HG02973 (cell line): ENCODE results near the gene TLR8.
"Not testable (repeated sequence)": the region's sequence is repeated elsewhere in the genome, so short reads cannot be mapped to it uniquely, and the experiment has no call there.

ENCODE experiments used
- ATAC-seq: cut with Tn5 transposase; IDR thresholded peaks from one replicate; pipeline ENCODE4 v1.9.1; 2021; ENCODE audit warnings: moderate library complexity; ENCODE audit not compliant: unreplicated experiment

The TLR8 gene

GRCh38 chrX:12962041-12962504 lies 55.7 kb downstream of the TLR8 start:
- ATAC-seq, result no peak

DNA sequence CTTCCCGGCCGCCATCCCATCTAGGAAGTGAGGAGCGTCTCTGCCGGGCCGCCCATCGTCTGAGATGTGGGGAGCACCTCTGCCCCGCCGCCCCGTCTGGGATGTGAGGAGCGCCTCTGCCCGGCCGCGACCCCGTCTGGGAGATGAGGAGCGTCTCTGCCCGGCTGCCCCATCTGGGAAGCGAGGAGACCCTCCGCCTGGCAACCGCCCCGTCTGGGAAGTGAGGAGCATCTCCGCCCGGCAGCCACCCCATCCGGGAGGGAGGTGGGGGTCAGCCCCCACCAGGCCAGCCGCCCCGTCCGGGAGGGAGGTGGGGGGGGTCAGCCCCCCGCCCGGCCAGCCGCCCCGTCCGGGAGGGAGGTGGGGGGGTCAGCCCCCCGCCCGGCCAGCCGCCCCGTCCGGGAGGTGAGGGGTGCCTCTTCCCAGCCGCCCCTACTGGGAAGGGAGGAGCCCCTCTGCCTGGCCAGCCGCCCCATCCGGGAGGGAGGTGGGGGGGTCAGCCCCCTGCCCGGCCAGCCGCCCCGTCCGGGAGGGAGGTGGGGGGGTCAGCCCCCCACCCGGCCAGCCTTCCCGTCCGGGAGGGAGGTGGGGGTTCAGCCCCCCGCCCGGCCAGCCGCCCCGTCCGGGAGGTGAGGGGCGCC lies 56.9 kb downstream of the TLR8 start:
- not testable (repeated sequence) for ATAC-seq

DNA sequence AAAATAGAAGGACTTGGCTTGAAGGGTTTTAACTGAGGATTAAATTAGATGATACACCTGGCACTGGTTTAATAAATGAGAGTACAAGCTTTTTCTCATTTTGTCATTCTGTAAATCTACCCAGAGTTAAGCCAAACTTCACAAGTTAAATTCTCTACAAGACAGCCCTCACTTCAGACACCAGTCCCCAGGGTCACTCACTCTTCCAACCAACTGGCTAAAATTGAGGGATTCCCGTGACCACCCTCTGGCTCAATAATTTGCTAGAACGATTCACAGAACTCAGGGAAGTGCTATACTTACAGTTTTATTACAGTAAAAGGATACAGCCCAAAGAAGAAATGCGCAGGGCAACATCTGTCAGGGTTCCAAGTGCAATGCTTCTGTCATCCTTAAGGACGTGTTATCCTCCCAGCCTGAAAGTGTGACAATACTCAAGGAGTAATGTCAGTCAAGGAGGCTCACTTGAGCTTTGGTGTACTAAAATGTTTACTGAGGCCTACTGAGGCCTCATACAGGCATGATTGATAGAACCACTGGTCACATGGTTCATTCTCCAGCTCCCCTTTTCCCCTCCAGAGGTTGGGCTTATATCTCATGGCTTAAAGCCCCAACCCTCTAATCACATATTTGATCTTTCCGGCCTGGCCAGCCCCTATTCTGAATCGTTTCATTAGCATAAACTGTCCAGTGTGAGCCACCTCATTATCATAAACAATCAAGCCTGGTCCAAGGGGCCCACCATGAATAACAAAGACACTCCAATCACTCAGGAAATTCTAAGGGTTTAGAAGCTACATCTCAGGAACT lies 58.9 kb downstream of the TLR8 start:
- ATAC-seq, result no peak

GRCh38 chrX:12966151-12966550 lies 59.7 kb downstream of the TLR8 start:
- no peak for ATAC-seq

GRCh38 chrX:12967711-12968465 lies 61.5 kb downstream of the TLR8 start:
- ATAC-seq, result no peak

DNA sequence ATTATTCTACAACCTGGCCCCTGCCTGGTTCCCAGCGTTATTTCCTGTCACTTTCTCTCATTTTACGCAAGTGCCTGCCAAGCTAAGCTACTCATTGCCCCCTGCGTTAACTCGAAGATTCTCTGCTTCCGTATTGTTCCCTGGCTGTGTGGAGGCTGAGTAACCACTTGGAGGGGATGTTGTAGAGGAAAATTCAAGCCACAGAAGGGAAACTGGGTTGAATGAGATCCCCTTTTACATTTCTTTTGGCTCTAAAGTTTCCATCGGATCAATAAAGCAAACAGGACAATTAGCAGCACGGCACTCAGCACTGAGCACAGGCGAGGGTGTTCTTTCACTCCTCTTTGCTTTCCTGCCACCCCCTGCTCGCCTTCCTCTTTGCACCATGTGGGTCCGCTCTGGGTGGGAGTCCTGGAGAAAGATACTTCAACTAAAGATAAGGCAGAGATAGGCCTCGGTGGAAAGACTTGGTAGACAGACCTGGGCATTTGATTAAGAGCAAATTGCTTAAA lies 64.3 kb downstream of the TLR8 start:
- no peak for ATAC-seq

GRCh38 chrX:12971282-12972003 lies 65.0 kb downstream of the TLR8 start:
- no peak for ATAC-seq

DNA sequence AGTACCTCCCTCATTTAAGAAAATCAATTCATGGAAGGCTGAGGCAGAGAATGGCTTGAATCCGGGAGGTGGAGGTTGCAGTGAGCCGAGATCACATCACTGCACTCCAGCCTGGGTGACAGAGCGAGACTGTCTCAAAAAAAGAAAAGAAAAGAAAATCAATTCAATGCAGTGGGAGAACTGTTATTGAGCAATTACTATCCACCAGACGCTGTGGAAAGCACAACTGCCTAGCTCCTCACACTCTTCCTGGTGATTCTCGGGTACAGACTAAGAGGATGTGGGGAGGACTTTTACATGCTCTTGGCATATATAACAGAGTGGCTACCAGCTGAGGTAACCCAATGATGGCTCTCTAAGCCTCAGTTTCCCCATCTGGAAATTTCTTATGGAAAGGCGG lies 65.8 kb downstream of the TLR8 start:
- no peak for ATAC-seq
